NCI-H82 treated with DMSO at 0.1 percent for 48 hours (cell line): ENCODE results near the gene SUSD4.
"Not testable (repeated sequence)": the region's sequence is repeated elsewhere in the genome, so short reads cannot be mapped to it uniquely, and the experiment has no call there.

Source experiments
- DNase-seq: peaks from one replicate; lab custom pipeline; 2025; ENCODE audit not compliant: unreplicated experiment; lab: John Stamatoyannopoulos, UW

The SUSD4 gene

GRCh38 chr1:223299553-223299952 lies 64.4 kb downstream of the SUSD4 start:
- no peak for DNase-seq

GRCh38 chr1:223298701-223299100 lies 65.3 kb downstream of the SUSD4 start:
- DNase-seq: no peak

GRCh38 chr1:223297800-223298199 lies 66.2 kb downstream of the SUSD4 start:
- DNase-seq: no peak

GRCh38 chr1:223291796-223292195 lies 72.2 kb downstream of the SUSD4 start:
- DNase-seq: no peak

- DNase-seq: no peak
These were observed 73.6 kb downstream of the SUSD4 start for GRCh38 chr1:223290397-223290796.

DNA sequence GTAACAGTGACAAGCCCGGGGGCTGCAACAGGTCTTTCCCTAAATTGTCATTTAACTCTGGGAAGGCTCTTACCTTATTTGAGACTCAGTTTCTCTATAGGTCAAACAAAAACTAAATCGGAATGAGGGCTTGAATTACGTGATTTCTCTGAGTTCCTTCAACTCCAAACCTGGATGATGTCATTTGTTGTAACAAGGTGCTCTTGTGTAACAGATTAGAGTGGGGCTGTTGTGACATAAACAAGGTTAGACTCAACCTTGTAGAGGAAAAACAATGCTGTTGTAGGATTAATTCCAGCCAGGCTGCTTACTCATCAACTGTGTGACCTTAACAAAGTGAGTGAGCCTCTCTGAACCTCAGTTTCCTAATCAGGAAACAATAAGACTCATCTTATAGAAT lies 74.4 kb downstream of the SUSD4 start:
- DNase-seq: no peak

GRCh38 chr1:223288826-223289225 lies 75.2 kb downstream of the SUSD4 start:
- DNase-seq: no peak

- no peak for DNase-seq
These were observed 78.5 kb downstream of the SUSD4 start for GRCh38 chr1:223285452-223285851.

GRCh38 chr1:223283697-223284096 lies 80.3 kb downstream of the SUSD4 start:
- DNase-seq: not testable (repeated sequence)

GRCh38 chr1:223278311-223278710 lies 85.7 kb downstream of the SUSD4 start:
- not testable (repeated sequence) for DNase-seq

GRCh38 chr1:223276029-223276428 lies 87.9 kb downstream of the SUSD4 start:
- no peak for DNase-seq

- DNase-seq: no peak
These were observed 90.5 kb downstream of the SUSD4 start for GRCh38 chr1:223273511-223273910.

DNA sequence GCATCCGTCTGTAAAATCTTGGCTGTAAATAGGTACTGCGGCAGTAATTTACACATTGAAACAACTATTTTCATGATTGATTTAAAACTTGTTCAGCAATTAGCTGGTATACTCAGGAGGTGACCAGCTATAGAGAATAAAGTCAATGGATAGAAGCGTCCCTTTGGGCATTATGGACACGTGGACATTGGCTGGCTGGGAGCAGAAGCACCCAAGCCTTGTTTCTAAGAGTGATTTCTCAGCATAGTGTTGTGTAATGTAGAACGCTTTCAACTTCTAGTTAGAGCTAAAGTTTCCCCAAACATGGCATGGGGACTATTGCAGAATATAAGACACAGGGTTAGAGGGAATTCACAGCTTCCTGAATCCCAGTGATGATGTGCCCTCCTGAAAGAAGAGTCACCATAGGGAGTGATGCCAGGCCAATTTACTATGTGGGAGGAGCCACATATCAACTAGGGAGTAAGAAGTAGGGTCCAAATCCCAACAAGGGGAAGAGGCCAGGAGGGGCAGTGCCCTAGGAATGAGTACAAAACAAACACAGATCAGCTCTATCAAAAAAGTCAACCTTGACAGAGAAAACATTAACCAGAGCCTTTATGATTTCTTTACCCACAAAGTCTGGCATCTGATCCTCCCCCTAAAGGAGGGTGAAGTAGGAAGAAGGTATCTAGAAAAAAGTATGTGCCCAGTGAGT lies 92.7 kb downstream of the SUSD4 start:
- no peak for DNase-seq

- no peak for DNase-seq
These were observed 93.8 kb downstream of the SUSD4 start for GRCh38 chr1:223270155-223270554.

- no peak for DNase-seq
These were observed 95.0 kb downstream of the SUSD4 start for GRCh38 chr1:223269006-223269405.

DNA sequence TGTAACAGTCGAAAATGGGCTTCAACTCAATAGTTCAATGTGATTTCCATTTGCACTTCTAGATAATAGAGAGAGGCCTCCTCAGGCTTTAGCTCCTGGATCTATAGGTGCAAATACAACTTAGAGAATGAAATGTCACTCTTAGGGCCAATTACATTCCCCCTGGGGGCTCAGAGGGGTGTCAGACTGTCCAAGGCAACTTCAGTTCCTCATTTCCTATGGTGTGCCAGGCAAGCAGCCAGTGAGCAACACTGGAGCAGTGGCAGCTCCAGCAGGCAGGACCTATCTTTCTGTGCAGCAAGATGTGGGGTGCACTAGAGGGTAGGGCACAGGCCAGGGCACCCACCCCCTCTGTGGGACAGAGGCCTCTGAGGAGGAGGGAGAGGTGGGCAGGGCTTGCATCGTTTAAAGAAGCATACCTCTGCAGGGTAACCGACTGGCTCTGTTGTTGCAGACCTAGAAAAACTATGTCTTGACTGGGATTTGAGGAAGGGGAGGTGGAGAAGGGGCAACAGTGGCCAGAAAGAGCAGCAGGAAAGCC lies 97.3 kb downstream of the SUSD4 start:
- no peak for DNase-seq

GRCh38 chr1:223264983-223265908 lies 98.7 kb downstream of the SUSD4 start:
- DNase-seq: no peak

DNA sequence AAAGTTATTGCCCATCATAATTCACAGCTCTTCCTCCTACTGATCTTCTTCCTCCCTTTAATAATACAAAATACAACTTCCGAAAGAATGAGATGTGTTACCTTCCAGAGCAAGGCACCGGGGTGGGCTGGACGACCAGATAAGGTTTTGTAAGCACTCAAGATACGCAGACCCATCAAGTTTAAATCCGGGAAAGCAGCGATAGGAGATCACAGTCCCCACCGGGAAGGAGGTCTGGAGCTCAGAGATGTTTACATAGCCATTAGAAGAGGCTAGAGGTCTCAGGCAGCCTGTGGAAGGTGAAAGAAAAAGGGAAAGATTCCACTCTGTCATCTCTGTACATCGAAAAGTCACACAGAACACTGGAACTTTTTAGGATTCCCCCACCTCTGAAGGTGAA lies 99.4 kb downstream of the SUSD4 start:
- DNase-seq: no peak

GRCh38 chr1:223261914-223262313 lies 102.1 kb downstream of the SUSD4 start:
- DNase-seq: no peak

DNA sequence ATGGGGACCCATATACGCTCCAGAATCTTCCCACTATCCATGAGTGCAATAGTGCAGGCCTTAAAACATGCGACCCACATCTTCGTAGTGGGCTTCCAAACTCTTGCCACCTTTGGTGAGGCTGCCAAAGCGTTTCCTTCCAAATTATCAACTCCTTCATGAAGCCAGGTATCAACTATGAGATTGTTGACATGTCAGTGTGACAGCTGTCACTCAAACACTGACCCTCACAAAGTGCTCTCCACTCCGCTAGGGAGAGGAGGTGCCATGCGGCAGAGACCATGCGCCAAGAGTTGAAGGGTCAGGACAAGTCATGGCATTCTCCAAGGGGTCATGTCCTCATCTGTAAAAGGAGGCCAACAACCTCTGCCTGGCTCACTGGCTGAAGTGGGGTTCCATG lies 103.3 kb downstream of the SUSD4 start:
- no peak for DNase-seq

DNA sequence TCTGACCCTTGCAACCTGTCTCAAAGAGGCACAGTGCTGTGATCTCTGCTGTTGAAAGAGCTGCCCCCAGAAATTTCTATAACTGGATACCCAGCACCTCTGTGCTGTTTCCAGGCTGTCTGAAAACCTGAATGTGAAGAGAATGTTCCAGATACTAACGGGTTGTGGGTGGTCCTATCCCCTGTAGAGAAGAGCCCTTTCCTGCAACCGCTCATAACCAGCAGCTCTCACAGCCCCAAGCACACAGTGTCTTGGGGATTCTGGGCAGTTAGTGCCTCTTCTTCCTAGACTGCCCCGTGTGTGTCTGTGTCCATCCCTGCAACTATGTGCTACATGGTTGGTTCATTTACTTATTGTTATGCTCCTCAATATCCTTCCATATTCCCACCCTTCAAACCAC lies 104.5 kb downstream of the SUSD4 start:
- no peak for DNase-seq

DNA sequence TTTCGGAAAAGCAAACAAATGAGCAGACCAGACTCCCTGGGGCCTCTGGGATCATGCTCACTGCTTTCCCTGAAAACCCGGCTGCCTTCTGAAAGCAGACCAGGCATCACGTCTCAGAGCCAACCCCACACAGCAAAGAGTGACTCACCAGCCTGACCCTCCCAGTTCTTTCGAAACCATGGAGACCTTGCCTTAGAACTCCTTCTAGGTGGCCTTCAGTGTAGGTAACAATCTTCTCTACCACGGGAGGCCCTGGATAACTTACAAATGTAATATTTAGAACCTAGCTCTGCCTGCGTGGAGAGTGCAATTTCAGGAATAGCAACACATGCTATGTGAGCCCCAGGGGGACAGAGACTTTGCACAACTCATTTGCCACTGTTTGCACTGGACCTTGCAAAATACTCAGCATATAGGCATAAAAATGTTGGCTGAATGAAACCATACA lies 105.2 kb downstream of the SUSD4 start:
- DNase-seq: no peak
